DMS153 treated with DMSO at 0.1 percent for 48 hours (cell line): ENCODE measurements around the gene ZNF479.
"Not testable (repeated sequence)": the region's sequence is repeated elsewhere in the genome, so short reads cannot be mapped to it uniquely, and the experiment has no call there.

ENCODE experiments used
- DNase-seq: peaks from one replicate; lab custom pipeline; 2025; ENCODE audit not compliant: unreplicated experiment; lab: John Stamatoyannopoulos, UW

The ZNF479 gene

GRCh38 chr7:57132336-57132735 is at the start of gene ZNF479:
Gene ZNF479 (minus strand): TSS chr7:57132436. CDS start chr7:57132324, 112 bp downstream.
- DNase-seq, result not testable (repeated sequence)

GRCh38 chr7:57182031-57182430 is 49.8 kb upstream of the ZNF479 start:
- no peak for DNase-seq

GRCh38 chr7:57181281-57181680 is 49.0 kb upstream of the ZNF479 start:
- no peak for DNase-seq

- DNase-seq, result no peak
Measured at GRCh38 chr7:57179776-57180415, 47.7 kb upstream of the ZNF479 start.

- DNase-seq, result no peak
Measured at GRCh38 chr7:57178768-57179139, 46.5 kb upstream of the ZNF479 start.

DNA sequence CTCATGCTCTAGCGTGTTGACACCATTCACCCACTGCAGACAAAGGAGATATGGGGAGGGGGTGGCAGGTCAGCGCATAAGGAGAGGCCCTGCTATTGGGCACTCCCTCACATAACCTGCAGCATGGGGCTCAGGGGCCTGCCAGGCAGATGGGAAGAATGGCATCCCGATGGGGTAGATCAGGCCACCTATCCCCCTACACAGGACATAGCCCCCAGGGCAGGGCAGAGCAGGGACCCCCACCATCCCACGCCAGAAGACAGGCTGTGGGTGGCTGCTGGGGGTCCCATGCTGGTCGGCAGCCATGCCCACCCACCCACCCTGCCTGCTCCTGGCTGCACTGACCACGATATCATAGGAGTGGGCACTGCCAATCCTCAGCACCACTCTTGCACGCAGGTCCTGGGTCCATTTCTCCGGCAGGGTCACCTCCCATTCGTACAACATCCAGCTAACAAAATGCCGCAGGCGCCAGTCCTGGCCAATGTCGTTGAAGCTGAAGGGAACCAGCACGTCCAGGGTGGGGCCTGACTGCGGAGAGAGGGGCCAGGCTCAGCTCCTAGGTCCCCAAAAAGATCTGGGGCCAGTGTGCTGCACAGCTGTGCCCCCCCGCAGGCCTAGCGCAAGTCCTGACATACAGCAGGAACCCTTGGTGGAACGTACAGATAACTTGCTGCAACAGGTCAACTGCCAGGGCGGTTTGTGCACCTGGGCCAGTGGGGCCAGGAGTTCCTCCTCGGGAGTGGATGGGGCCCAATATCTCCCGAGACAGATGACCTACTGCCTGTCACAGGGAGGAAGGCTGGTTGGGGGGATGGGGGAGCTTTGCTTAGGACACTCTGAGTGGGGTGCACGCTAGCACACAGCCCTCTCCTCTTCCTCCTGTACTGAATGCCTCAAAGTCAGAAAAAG is 45.9 kb upstream of the ZNF479 start:
- DNase-seq, result no peak

DNA sequence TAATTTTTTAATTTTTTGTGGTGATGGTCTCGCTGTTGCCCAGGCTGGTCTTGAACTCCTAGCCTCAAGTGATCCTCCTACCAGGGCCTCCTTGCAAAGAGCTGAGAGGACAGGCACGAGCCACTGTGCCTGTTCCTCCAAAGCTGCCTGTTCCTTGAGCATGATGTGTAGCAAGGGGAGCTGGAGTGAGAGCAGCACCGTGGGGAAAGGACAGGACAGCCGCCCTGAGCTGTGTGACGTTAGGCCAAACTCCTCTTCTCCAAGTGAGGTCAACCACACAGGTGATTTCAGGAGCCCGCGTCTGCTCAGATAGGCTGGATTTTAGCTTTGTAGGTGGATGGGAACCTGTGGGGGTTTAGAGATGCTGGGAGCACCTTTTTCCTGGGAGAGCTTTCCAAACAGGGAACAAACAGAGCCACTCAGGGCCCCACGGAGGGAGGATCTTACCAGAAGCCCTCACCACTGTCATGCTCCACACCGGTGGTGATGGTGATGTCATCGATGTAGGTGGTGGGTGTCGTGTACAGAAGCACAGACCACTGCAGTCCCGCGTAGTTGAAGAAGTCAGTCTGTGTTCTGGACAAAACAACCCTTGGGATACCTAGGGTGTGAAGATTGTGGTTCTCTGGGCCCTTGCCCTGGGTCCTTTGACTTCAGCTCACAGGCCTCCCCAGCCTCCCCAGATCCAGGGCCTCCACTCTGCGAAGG is 44.8 kb upstream of the ZNF479 start:
- DNase-seq, result no peak

GRCh38 chr7:57165285-57165899 is 33.2 kb upstream of the ZNF479 start:
- DNase-seq, result no peak

- DNase-seq, result not testable (repeated sequence)
Measured at GRCh38 chr7:57120123-57120784, 12.0 kb downstream of the ZNF479 start.
